ENCODE results near the gene LAG3. TPM values are rescaled to one million over a fixed set of nuclear protein-coding genes. Genes with fewer than 3 reads are reported as not detected.

Gene LAG3
- total RNA-seq, 1 experiment from 2014 or later: 3.3 TPM

DNA sequence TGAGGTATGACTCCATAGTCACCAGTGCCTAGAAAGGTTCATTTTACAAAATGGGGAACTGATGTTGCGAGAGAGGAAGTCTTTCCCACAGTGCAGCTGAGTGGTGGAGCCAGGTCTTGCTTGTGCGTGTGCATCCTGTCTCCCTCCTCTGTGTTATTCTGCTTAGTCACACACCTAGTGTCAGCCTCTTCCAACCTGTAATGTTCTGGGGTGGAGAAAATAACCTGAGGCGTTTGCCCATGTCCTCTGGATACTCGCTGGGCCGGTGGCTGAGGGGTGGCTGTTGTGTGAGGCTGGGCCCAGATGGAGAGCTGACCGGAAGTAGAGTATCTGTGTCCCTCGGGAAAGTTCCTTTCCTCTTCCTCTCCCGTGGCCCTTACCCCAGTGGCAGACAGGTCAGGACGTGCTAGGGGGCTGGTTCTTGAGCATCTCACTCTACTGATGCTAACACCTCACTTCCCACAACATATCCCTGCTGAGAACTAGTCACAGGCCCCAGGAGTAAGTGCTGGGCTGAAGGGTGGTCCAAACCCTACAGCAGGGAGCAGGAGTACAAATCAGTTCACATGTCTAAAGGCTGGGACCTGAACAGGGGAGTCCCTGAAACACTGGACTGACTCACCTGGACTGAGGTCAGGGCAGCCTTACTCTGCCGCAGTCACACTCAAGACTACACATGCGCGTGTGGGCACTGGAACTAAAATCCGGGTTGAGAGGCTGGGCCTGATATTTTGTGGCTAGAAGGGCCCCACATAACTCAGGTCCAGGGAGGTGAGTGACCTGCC lies 26.4 kb upstream of the LAG3 start:
- POLR2A ChIA-PET: interaction anchor here (0.6 to 1.6 kb wide), 2 partner anchors 7 to 38 kb away, joined by 3 to 4 read pairs; partner anchors contain the start of gene MLF2
- ATAC-seq: peak; percentile 37

DNA sequence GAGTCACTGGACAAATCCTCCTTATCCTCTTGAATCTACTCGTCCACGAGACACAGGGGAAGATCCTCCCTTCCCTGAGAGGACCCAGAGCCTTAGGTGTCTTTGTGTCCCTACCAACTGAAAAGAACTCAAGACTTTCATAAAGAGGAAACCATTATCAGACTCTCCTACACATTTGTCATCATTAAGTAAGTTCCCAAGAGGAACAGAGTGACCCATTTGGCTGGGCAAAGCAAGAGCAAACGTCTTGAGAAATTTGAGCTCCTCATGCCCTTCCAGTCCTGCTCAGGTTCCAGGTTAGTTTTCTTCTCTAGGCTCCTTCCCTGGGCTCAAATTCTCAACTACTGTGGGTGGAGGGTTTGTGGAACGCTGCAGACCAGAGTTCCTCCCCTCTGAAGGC lies 25.1 kb upstream of the LAG3 start:
- no peak overlapping the region for H3K4me3 ChIP-seq (replicated peaks in 1 of 2; ENCODE audit: low read depth in 1 of 2, low read length in 2 of 2)
- no peaks in the 10 kb centered on the region for H3K27me3 ChIP-seq (ENCODE audit: insufficient read depth, low read length)
- H3K4me1 ChIP-seq (ENCODE audit: control insufficient read depth in 1 of 2, insufficient read depth in 2 of 2, low read length in 2 of 2): peaks cover 6 to 20% of the 10 kb centered on the region in 2 experiments; a peak in 3 of 4 replicates
- ChIA-PET RAD21 (ENCODE audit: low non-redundant PET in 1 of 2, low total read pairs in 2 of 2, uncharacterized antibody in 2 of 2, unreplicated experiment in 2 of 2) (no interaction called here), POLR2A (no interaction called here), CTCF (no interaction called here)
- ATAC-seq (no peak), DNase-seq (ENCODE audit: low read depth, low spot score) (no peak)
- BruUV-seq (replicated peaks): no TSS peak
- H3K9me3 ChIP-seq (ENCODE audit: control insufficient read depth in 1 of 2, insufficient read depth in 1 of 2, low read depth in 1 of 2, low read length in 2 of 2): no peaks in the 10 kb centered on the region
- no peak overlapping the region for H3K9ac ChIP-seq (ENCODE audit: low read length)
- H3K36me3 ChIP-seq (ENCODE audit: control insufficient read depth in 1 of 2, insufficient read depth in 2 of 2, low read length in 2 of 2): peaks cover 41 to 57% of the 10 kb centered on the region in 2 experiments; a peak in 3 of 4 replicates
- no peak overlapping the region for H3K27ac ChIP-seq (ENCODE audit: low read depth, low read length)
- no peak overlapping the region for H2AFZ ChIP-seq (ENCODE audit: low read depth, low read length, poor library complexity, severe bottlenecking)
- intact Hi-C loops (cut with micrococcal nuclease): no loop called here
- peaks cover 23% of the 10 kb centered on the region for H3K79me2 ChIP-seq (ENCODE audit: insufficient read depth, low read length)
- no peak overlapping the region for H3K4me2 ChIP-seq (ENCODE audit: low read length)
- H4K20me1 ChIP-seq (ENCODE audit: insufficient read depth): no peaks in the 10 kb centered on the region
- H3K9me2 ChIP-seq (ENCODE audit: insufficient read depth): no peaks in the 10 kb centered on the region
- TF ChIP-seq, protein P1, sequence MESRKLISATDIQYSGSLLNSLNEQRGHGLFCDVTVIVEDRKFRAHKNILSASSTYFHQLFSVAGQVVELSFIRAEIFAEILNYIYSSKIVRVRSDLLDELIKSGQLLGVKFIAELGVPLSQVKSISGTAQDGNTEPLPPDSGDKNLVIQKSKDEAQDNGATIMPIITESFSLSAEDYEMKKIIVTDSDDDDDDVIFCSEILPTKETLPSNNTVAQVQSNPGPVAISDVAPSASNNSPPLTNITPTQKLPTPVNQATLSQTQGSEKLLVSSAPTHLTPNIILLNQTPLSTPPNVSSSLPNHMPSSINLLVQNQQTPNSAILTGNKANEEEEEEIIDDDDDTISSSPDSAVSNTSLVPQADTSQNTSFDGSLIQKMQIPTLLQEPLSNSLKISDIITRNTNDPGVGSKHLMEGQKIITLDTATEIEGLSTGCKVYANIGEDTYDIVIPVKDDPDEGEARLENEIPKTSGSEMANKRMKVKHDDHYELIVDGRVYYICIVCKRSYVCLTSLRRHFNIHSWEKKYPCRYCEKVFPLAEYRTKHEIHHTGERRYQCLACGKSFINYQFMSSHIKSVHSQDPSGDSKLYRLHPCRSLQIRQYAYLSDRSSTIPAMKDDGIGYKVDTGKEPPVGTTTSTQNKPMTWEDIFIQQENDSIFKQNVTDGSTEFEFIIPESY (IDR thresholded peaks at IDR 0.05; ENCODE audit: extremely low read depth, insufficient replicate concordance, low read length): no peak
- TF ChIP-seq, protein P2, sequence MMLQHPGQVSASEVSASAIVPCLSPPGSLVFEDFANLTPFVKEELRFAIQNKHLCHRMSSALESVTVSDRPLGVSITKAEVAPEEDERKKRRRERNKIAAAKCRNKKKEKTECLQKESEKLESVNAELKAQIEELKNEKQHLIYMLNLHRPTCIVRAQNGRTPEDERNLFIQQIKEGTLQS (IDR thresholded peaks at IDR 0.05): no peak
- TF ChIP-seq YY1 (IDR thresholded peaks at IDR 0.05; ENCODE audit: extremely low read depth, insufficient replicate concordance, low read depth, low read length) (no peak), POLR2AphosphoS5 (IDR thresholded peaks at IDR 0.05; ENCODE audit: low read depth, low read length) (no peak), EZH2 (IDR thresholded peaks at IDR 0.05) (no peak), SP1 (IDR thresholded peaks at IDR 0.05; ENCODE audit: low read depth) (no peak), CBX3 (IDR thresholded peaks at IDR 0.05; ENCODE audit: low read depth) (no peak), ELF1 (IDR thresholded peaks at IDR 0.05; ENCODE audit: borderline replicate concordance, low read depth) (no peak), EZH2phosphoT487 (IDR thresholded peaks at IDR 0.05; ENCODE audit: borderline replicate concordance) (no peak), FOSL1 (IDR thresholded peaks at IDR 0.05; ENCODE audit: low read depth) (no peak), POLR2A (IDR thresholded peaks at IDR 0.05; ENCODE audit: borderline replicate concordance, extremely low read depth, insufficient read depth, insufficient read length) (no peak), ZNF274 (IDR thresholded peaks at IDR 0.05; ENCODE audit: low read depth, low read length) (no peak)
- TF ChIP-seq, protein P3, sequence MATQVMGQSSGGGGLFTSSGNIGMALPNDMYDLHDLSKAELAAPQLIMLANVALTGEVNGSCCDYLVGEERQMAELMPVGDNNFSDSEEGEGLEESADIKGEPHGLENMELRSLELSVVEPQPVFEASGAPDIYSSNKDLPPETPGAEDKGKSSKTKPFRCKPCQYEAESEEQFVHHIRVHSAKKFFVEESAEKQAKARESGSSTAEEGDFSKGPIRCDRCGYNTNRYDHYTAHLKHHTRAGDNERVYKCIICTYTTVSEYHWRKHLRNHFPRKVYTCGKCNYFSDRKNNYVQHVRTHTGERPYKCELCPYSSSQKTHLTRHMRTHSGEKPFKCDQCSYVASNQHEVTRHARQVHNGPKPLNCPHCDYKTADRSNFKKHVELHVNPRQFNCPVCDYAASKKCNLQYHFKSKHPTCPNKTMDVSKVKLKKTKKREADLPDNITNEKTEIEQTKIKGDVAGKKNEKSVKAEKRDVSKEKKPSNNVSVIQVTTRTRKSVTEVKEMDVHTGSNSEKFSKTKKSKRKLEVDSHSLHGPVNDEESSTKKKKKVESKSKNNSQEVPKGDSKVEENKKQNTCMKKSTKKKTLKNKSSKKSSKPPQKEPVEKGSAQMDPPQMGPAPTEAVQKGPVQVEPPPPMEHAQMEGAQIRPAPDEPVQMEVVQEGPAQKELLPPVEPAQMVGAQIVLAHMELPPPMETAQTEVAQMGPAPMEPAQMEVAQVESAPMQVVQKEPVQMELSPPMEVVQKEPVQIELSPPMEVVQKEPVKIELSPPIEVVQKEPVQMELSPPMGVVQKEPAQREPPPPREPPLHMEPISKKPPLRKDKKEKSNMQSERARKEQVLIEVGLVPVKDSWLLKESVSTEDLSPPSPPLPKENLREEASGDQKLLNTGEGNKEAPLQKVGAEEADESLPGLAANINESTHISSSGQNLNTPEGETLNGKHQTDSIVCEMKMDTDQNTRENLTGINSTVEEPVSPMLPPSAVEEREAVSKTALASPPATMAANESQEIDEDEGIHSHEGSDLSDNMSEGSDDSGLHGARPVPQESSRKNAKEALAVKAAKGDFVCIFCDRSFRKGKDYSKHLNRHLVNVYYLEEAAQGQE (IDR thresholded peaks at IDR 0.05; ENCODE audit: low read depth): no peak

More for the DNA sequence above, 26.4 kb upstream of the LAG3 start:
- Histone ChIP-seq H3K27me3 (ENCODE audit: insufficient read depth, low read length) (no peaks in the 10 kb centered on the region), H3K9ac (ENCODE audit: low read length) (no peak overlapping the region), H3K36me3 (ENCODE audit: control insufficient read depth in 1 of 2, insufficient read depth in 2 of 2, low read length in 2 of 2) (peaks cover 34 to 45% of the 10 kb centered on the region in 2 experiments; a peak in 3 of 4 replicates), H3K4me3 (replicated peaks in 1 of 2; ENCODE audit: low read depth in 1 of 2, low read length in 2 of 2) (no peak overlapping the region), H4K20me1 (ENCODE audit: insufficient read depth) (no peaks in the 10 kb centered on the region), H2AFZ (ENCODE audit: low read depth, low read length, poor library complexity, severe bottlenecking) (no peak overlapping the region), H3K79me2 (ENCODE audit: insufficient read depth, low read length) (peaks cover 11% of the 10 kb centered on the region; the same call in 1 of the 2 replicates), H3K4me1 (ENCODE audit: control insufficient read depth in 1 of 2, insufficient read depth in 2 of 2, low read length in 2 of 2) (peaks cover 0 to 12% of the 10 kb centered on the region in 2 experiments; a peak in 2 of 4 replicates), H3K9me2 (ENCODE audit: insufficient read depth) (no peaks in the 10 kb centered on the region), H3K9me3 (ENCODE audit: control insufficient read depth in 1 of 2, insufficient read depth in 1 of 2, low read depth in 1 of 2, low read length in 2 of 2) (no peaks in the 10 kb centered on the region), H3K27ac (ENCODE audit: low read depth, low read length) (no peak overlapping the region), H3K4me2 (ENCODE audit: low read length) (no peak overlapping the region)
- intact Hi-C loops (cut with micrococcal nuclease): no loop called here
- TF ChIP-seq SIN3A (IDR thresholded peaks at IDR 0.05; ENCODE audit: low read depth) (no peak), SRF (IDR thresholded peaks at IDR 0.05; ENCODE audit: low read depth) (no peak)
- ChIA-PET RAD21 (ENCODE audit: low non-redundant PET in 1 of 2, low total read pairs in 2 of 2, uncharacterized antibody in 2 of 2, unreplicated experiment in 2 of 2) (no interaction called here), CTCF (no interaction called here)
- BruUV-seq (replicated peaks): no TSS peak
- DNase-seq (ENCODE audit: low read depth, low spot score): no peak

Measured in HCT116 (cell line).